MM.1S (cell line): ENCODE measurements around the gene TNFRSF6B.

Experiments
- CTCF ChIP-seq: fragments of 300-600 bp; sonication (generic); IDR thresholded peaks from 2 replicates; pipeline ENCODE4 v1.5.1; 2016; ENCODE audit warnings: antibody characterized with exemption, low read length, mixed read lengths
- EZH2 ChIP-seq: fragments of 300-600 bp; sonication (generic); optimal IDR thresholded peaks from 2 replicates; pipeline ENCODE3; 2017; ENCODE audit warnings: low read depth, mild to moderate bottlenecking, antibody characterized with exemption, low read length, mixed read lengths

GRCh38 chr20:63718996-63719395 lies 22.5 kb downstream of the TNFRSF6B start:
- no peak for TF ChIP-seq CTCF
- TF ChIP-seq EZH2: no peak
